Ovary (tissue), 1 donor: Measurements from ENCODE around the gene FUCA1.

Experiments
- EP300 ChIP-seq: sonication (generic); formaldehyde crosslinking; IDR thresholded peaks from one replicate; pipeline ENCODE4 v1.6.1; 2017; ENCODE audit warnings: antibody characterized with exemption
- POLR2A ChIP-seq: fragments of 450-650 bp; IDR thresholded peaks from one replicate; pipeline ENCODE4 v1.6.1; 2017; ENCODE audit warnings: antibody characterized with exemption, mild to moderate bottlenecking, moderate library complexity

- TF ChIP-seq POLR2A (no peak), EP300 (no peak)
Observed at GRCh38 chr1:23795676-23796465, 72.2 kb downstream of the FUCA1 start.
